Left colon (tissue), 2 donors: Measurements from ENCODE around the gene COQ10A. TPM values are rescaled to one million over a fixed set of nuclear protein-coding genes. Genes with fewer than 3 reads are reported as not detected.
"Not testable (repeated sequence)": the region's sequence is repeated elsewhere in the genome, so short reads cannot be mapped to it uniquely, and the experiment has no call there.

Experiments
- ATAC-seq: fragments of 200-7000 bp; cut with Tn5 transposase; one replicate; pipeline ENCODE4 v1.9.1; 2020; ENCODE audit warnings: mild to moderate bottlenecking, moderate library complexity
- DNase-seq, 2 donors: peaks; one replicate each; pipeline ENCODE4 v3.0.0-alpha.2; 2020
- intact Hi-C, 2 donors: fragments of 100-400 bp; cut with DNase I in 1 of 2; cut with micrococcal nuclease in 1 of 2; formaldehyde crosslinking; loops; one replicate each; pipeline versions ENCODE4 v1.11.2 to v1.14.0; 2022; cut with DNase I, micrococcal nuclease
- total RNA-seq, 2 donors: library from RNA; stranded (reverse); fragmentation: NEBNext Ultra II Directional; extraction: Animal tissue kit (Norgen Biotek cat#: 25700); gene quantifications; one replicate each; pipeline ENCODE4 v1.2.1, GENCODE V29; 2021
- donor health status: DM: no; HTN: no; CAD: no.
- donor health status: DM: yes; HTN: yes; CAD: no.

The COQ10A gene
- total RNA-seq, 2 donors from 2014 or later = 4.1 to 5.3 TPM

DNA sequence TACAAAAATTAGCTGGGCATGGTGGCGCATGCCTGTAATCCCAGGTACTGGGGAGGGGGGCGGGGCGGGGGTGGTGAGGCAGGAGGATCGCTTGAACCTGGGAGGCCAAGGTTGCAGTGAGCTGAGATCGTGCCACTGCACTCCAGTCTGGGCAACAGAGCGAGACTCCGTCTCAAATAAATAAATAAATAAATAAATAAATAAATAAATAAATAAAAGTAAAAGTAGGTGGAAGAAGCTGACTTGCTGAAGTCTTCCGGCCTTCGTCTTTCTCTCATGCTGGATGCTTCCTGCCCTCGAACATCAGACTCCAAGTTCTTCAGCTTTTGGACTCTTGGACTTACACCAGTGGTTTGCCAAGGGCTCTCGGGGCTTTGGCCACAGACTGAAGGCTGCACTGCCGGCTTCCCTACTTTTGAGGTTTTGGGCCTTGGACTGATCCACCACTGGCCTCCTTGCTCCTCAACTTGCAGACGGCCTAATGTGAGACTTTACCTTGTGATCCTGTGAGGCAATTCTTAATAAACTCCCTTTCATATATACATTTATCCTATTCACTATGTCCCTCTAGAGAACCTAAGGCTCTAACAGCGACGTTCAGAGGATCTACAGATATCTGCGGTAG, 562 bp upstream of the COQ10A start:
- ATAC-seq, DNase-seq, intact Hi-C loops: not testable (repeated sequence)

DNA sequence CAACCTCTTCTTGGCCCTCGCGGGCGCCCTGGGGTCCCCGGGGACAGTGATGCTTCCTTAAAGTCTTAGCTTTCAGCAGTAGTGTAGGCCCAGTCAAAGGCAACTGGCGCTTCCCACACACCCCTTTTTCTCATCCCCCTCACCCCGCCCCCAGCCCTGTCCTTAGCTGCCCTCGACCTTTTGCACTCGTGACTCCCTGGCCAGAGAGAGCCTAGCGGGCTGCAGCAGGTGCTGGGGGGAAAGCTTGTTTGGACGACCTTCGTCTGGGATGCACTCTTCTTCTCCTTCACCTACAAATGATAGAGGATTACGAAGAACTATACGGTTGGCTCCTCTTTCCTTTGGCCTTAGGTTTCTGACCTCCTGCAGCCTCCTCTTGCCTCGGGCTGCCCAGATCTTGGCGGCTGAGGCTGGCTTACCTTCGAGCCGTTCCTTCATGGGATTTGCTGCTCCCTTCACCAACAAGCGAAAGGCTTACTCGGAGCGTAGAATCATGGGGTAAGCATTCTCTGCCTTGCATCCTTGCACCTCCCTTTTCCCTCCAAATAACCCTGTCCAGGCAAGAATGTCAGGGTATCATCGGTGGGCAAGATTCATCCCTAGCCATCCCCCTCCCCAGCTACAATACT, 815 bp downstream of the COQ10A start:
- intact Hi-C loops = no loop called here
- DNase-seq (peak; percentile 38 to 47), ATAC-seq (peak; percentile 8)

DNA sequence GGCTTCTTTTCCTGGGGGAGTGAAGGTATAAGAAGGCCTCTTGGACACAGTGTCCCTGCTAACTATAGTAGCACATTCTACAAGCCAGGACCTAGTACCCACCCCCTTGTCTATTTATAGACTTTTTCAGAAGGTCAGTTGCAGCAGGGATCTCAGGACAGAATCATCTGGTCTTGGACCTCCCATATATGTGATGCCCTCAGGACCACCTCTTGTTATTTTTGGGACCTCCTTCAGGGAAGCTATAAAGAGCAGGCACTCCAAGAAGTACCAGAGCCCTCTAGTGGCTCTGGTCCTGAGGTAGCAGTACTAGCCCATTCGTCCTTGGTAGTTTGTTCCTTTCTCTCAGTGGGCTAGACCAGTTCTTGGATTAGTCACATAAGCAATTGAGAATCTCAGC, 4.3 kb downstream of the COQ10A start:
- no peak for ATAC-seq
- intact Hi-C loops = no loop called here

DNA sequence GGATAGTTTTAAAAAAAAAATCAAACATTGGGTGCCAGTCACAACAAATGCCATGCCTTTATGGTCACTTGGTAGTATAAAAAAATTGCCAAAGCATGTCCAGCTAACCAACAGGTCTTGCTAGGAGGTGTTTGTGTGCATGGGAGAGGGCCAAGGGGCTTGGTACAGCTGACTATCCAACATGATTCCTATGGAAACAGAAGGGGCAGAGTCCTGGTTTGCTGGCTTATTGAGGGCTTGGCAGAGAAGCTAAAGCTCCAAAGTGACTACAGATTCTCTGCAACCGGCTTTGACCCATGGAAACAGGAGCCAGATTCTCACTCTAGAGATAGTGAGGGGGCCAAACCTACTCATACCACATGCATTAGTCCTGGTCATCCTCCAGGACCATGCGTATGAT, 5.7 kb downstream of the COQ10A start:
- ATAC-seq, DNase-seq, intact Hi-C loops: not testable (repeated sequence)

More for the DNA sequence above, 4.3 kb downstream of the COQ10A start:
- DNase-seq = no peak

DNA sequence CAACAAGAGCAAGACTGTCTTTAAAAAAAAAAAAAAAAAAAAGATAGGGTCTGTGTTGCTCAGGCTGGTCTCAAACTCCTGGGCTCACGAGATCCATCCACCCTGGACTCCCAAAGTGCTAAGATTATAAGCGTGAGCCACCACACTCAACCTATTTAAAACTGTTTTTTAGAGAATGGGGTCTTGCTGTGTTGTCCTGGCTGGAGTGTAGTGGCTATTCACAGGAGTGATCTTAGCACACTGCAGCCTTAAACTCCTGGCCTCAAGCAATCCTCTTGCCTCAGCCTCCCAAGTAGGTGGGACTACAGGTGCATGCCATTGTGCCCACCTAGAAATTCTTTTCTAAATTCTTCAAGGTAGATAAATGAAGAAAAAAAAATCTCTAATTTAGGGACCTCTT, 7.6 kb downstream of the COQ10A start:
- ATAC-seq = no peak
- intact Hi-C loops = no loop called here
- DNase-seq = no peak

DNA sequence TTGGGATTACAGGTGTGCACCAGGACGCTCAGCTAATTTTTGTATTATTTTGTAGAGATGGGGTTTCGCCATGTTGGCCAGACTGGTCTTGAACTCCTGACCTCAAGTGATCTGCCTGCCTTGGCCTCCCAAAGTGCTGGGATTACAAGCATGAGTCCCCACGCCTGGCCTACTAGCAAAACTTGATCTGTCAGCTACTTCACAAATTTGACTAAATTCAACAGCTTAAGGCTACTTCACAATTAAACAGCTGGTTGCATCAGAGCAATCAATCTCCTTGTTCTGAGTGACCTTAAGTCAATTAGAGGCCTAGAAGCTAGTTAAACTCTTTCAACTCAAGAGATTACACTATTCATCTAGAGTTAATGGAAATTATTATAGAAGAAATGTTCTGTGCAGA, 12.2 kb downstream of the COQ10A start:
- intact Hi-C loops = no loop called here
- ATAC-seq = no peak
- no peak for DNase-seq

DNA sequence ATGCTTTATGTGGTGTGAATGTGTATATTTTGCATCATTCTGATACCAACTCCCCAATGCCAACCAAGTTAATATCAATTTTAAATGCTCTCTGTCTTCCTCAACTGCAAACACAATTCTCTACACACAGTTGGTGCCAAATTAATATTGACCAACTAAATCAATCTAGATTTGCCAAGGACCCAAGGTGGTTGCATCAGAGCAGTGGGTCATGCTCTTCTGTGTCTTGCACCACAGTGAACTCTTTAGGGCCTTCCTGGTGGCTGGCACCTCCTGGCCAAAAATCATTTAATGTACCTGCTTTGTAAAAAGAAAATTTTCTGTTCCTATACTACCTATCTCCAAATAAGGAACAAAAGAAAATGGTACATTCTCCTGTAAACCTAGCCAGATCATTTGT, 14.1 kb downstream of the COQ10A start:
- intact Hi-C loops = no loop called here
- DNase-seq (no peak), ATAC-seq (no peak)

DNA sequence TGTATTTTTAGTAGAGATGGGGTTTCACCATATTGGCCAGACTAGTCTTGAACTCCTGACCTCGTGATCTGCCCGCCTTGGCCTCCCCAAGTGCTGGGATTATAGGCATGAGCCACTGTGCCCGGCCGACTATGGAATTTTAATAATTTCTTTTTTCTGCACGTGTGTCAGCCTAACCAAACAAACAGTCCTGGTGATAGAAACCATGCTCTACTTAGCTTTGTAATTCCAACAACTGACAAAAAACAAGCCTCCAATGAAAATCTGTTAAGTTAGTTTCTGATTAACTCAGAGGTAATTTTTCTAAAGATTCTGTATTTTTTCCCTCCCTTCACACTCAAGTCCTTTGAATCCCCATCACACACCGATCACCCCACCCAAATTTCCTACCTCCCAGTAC, 15.3 kb downstream of the COQ10A start:
- DNase-seq = no peak
- no peak for ATAC-seq
- intact Hi-C loops = no loop called here

DNA sequence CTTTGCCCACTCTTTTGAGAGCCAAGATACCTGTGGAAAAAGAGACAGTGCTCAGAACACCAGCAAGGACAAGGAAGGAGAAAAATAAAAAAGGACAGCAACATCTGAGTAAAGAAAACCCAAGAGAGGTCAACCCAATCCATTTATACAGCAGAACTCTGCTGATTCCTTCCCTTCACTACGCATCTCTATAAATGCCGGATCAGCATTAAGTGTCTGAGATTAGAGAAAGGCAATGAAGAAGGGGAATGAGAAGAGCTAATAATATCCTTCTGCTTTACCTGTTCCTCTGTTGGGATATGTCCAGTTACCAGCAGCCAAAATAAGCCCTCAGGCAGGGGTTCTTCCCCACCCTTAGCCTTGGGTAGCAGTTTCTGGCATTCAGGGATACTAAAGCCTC, 15.8 kb downstream of the COQ10A start:
- DNase-seq (no peak), ATAC-seq (no peak)
- intact Hi-C loops = no loop called here

DNA sequence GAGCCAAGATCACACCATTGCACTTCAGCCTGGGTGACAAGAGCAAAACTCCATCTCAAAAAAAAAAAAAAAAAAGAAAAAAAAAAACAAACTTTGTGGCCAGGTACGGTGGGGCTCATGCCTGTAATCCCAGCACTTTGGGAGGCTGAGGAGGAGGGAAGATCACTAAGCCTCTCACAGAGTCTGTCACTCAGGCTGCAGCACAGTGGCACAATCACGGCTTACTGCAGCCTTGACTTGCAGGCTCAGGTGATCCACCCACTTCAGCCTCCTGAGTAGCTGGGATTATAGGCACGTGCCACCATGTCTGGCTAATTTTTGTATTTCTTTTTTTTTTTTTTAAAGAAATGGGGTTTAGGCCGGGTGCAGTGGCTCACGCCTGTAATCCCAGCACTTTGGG, 17.5 kb downstream of the COQ10A start:
- DNase-seq, intact Hi-C loops, ATAC-seq: not testable (repeated sequence)

DNA sequence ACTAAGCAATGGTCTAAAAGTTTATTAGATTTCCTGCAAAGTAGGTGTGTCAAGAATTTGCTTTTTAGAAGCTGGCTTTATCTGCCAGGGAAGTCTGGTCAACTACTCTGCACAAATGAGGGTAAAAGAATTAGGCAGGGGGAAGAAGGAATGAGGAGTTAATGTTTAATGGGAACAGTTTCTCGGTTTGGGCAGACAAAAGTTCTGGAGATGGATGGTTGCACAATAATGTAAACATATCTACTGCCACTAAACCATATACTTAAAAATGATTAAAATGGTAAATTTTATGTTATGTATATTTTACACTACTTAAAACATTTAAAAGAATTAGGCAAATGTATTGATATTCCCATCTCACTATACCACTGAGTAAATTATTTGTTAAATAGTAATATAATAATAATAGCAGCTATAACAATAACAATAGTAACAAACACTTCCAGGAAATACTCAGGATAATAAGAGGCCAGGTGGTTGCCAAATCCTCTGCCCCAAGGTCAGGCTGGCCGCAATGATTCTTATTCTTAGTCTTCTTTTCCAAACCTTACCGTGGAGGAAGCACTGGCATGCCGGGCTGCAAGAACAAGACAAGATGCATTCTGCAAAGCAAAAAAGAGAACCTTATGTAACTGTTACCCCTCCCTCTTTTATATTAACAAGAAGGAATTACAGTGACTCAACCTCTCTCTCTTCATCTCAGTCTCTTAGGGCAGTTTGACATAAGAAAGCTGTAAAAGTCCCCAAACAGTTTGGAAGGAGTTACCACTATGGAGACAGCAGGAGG, 19.5 kb downstream of the COQ10A start:
- no peak for ATAC-seq
- intact Hi-C loops = no loop called here
- no peak for DNase-seq

DNA sequence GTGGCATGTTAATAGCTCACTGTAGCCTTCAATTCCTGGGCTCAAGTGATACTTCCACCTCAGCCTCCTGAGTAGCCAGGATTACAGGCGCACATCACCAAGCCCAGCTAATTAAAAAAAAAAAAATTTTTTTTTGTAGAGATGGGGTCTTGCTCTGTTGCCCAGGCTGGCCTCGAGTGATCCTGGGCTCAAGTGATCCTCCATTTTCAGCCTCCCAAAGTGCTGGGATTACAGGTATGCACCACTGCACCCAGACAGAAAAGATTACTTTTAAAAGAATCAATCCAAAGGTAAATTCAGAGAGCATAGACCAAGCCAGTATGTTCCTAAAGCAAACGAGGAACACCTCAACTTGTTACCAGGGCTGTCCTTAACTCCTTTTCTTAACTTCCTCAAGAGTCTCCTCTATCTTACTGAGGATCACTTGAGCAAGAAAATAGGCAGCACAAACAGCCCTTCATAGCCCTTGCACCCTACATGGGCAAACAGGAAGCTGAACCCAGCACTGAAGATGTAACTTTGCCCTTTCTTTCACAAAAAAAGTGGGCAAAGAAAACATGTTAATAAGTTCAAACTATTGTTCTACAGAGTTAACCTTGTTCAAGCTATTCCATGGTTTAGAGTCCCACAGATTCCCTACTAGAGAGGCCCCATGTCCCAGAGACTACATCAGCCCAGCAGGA, 22.1 kb downstream of the COQ10A start:
- intact Hi-C loops = no loop called here
- DNase-seq = no peak
- no peak for ATAC-seq

DNA sequence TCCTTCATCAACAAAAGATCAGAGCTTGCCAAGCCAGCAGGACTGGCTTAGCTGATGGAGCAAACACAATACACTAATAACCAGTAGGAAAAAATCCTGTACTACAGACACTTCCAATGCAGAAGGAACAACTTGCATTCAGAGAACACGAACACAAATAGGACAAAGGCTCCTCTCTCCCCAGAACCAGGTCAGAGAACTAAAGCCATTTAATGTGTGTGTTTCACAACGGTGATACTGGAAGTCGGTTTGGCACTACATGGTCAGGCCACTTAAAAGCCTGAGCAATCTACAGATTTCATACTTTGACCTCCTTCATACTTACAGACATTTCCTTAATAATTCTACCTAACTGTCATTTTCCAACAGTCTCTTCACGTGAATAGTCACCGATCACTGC, 27.1 kb downstream of the COQ10A start:
- DNase-seq (no peak), ATAC-seq (no peak)
- intact Hi-C loops = no loop called here

DNA sequence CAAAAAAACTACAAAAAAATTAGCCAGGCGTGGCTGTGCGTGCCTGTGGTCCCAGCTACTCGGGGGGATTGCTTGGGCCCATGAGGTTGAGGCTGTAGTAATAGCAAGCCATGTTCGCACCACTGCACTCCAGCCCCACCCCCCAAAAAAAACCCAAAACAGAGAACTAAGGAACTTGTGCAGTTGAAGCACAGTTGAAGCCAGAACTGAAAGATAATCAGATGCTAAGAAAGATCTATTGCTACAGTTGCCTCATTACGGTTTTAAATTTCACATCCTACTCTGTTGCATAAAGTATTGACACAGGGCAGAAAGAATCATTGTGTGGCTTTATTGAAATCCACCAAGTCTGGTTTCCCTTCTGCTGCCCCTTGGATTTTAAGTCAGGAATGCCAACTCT, 29.6 kb downstream of the COQ10A start:
- intact Hi-C loops = no loop called here
- no peak for ATAC-seq
- no peak for DNase-seq

DNA sequence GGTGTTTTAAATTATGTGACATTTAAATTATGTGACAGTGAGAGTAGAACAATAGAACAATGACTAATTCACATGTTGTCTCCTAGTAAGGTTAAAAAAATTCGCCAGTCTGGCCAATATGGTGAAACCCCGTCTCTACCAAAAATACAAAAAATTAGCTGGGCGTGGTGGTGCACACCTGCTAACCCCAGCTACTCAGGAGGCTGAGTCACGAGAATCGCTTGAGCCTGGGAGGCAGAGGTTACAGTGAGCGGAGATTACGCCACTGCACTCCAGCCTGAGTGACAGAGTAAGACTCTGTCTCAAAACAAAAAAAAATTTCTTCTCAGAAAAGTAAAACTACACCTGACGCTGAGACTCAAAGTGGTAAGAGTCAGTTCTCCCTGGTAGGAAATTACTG, 30.7 kb downstream of the COQ10A start:
- no peak for ATAC-seq
- intact Hi-C loops = no loop called here
- no peak for DNase-seq

DNA sequence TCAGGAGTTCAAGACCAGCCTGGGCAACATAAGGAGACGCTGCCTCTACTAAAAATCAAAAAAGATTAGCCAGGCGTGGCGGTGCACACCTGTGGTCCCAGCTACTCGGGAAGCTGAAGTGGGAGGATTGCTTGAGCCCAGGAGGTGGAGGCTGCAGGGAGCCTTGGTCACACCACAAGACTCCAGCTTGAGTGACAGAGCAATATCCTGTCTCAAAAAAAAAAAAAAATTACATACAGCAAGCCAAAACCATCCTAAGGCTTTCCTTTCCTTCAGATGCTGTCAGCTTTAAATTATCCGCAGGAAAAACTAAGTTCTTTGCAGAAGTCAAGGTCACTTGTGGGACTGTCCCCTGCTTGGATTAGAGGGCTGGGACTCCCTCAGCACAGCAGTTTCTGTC, 32.1 kb downstream of the COQ10A start:
- no peak for DNase-seq
- intact Hi-C loops = no loop called here
- no peak for ATAC-seq

DNA sequence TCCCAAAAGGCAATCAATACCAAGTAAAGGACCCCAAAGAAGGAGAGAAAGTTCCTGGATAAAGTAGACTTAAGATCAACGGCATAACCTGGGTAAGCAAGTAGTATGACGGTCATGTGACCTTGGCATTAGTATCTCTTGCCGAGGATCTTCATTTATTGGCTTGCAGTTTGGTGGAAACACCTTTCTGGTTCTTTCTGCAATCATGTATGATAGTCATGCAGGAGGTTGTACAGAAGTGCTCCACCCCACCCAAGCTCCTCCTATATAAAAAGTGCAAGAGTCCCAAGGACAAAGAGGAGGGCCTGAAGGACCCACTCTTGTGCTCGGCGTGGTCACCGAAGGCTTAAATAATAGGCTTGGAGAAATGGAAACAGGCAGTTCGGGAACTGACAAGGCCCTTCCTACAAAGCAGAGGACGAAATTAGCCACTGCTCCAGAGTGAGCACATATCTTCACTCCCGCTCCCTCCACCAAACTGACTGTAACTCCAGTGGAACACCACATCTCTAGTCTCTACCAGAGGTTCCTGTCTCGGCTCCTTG, 32.6 kb downstream of the COQ10A start:
- ATAC-seq (peak; percentile 64), DNase-seq (peak; percentile 53 to 59)
- intact Hi-C loops = no loop called here

DNA sequence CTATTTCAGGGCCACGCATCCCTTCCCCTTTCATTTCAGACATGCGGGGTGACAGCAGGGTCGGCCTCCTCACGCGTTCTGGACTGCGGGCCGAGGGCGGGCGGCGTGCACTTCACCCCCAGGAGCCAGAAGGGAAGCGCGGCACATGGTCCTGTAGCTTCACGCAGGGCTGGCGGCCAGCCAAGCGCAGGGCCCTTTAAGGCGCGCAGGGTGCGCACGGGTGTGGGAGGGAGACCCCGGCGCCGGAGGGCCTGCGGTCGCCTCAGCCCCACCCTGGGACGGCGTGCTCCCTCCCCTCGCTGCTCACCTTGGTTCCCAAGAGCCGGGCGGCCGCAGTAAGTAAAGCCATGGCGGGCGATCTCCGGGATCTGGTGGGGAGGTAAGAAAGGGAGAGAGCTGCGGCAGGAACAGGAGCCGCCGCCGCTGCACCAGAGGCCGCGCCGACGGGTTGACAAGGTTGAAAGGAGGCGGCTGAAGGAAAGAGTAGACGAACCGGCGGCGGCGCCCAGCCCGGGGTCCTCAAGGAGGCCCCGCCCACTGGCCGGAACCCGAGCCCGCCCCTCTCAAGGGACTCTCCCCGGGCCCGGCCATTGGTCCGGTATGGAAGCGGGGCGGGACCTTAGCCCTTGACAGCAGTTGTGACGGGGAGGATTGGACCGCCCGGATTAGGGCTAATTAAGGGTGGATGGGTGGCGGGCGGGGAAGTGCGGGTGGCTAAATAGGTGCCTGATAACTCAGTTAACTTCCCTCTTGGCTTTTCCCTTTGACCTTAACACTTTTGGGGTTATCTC, 33.3 kb downstream of the COQ10A start, which contains the start of gene CS:
TSS of gene CS (minus strand) at position 478 of the 791 bp plus-strand sequence. CDS start at position 349, 129 bp downstream.
- ATAC-seq = peak; percentile 92
- peak; percentile 99 to 100 for DNase-seq
- intact Hi-C loops = no loop called here
